Activated CD4-positive, alpha-beta memory T cell treated with anti-CD3 and anti-CD28 coated beads for 36 hours (primary cell): ENCODE measurements around the gene ITGAE. TPM values are rescaled to one million over a fixed set of nuclear protein-coding genes. Genes with fewer than 3 reads are reported as not detected.
A peak's percentile ranks its signal among the peaks of the same experiment; 100 is the strongest.

Source experiments
- CTCF ChIA-PET: fragments of 350-600 bp; sonication (Branson Sonifier 250); formaldehyde crosslinking; loops from one replicate; lab custom pipeline; 2021; ENCODE audit warnings: antibody characterized with exemption, inconsistent platforms; lab: Charles Lee
- POLR2A ChIA-PET: fragments of 350-600 bp; sonication (Branson Sonifier 250); formaldehyde crosslinking; loops from one replicate; lab custom pipeline; 2021; ENCODE audit warnings: antibody characterized with exemption; lab: Charles Lee
- DNase-seq: peaks from one replicate; pipeline ENCODE4 v3.0.0-alpha.2; 2020
- H3K27ac Mint-ChIP-seq: one replicate; pipeline ENCODE4 v1.8.0; 2021; ENCODE audit warnings: mixed read lengths
- H3K27me3 Mint-ChIP-seq: one replicate; pipeline ENCODE4 v1.8.0; 2021; ENCODE audit warnings: mixed read lengths
- H3K36me3 Mint-ChIP-seq: one replicate; pipeline ENCODE4 v1.8.0; 2021; ENCODE audit warnings: mixed read lengths
- H3K4me1 Mint-ChIP-seq: one replicate; pipeline ENCODE4 v1.8.0; 2021; ENCODE audit warnings: low read depth, mixed read lengths
- H3K4me3 Mint-ChIP-seq: one replicate; pipeline ENCODE4 v1.8.0; 2021; ENCODE audit warnings: mild to moderate bottlenecking, mixed read lengths
- H3K9me3 Mint-ChIP-seq: one replicate; pipeline ENCODE4 v1.8.0; 2021; ENCODE audit warnings: mixed read lengths
- intact Hi-C: fragments of 100-400 bp; cut with micrococcal nuclease; formaldehyde crosslinking; loops from one replicate; pipeline ENCODE4 v1.15.1; 2023
- total RNA-seq, 2 experiments: library from RNA; stranded (reverse); gene quantifications; one replicate each; pipeline ENCODE4 v1.2.3, GENCODE V29; 2021

The ITGAE gene
- total RNA-seq, 2 experiments from 2014 or later = 32.8 to 34.4 TPM

DNA sequence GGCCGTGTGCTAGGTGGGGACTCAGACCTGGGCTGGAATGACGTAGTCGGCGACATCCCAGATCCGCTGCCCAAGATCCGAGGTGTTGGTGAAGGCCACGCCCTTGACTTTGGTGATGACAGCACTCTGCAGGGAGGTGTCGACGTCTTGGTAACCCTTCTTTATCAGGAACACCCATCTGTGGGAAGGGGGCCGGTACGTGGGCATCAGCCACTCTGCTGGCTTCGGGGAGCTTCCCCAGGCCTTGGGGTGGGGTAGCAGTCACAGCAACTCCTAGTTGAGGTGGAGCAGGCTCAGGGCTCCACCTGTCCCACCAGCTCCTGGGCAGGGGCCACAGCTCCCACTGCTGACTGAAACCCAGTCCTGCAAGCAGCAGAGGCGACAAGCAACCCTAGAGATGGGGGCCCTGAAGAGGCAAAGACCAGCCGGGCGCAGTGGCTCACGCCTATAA lies 109.3 kb downstream of the ITGAE start:
- no peak overlapping the region for H3K27ac Mint-ChIP-seq
- ChIA-PET CTCF (interaction anchor here (0.7 kb wide), 1 partner anchor 89 kb away, joined by 3 read pairs; no protein-coding TSS in a partner anchor), POLR2A (no interaction called here)
- H3K9me3 Mint-ChIP-seq = no peaks in the 10 kb centered on the region
- H3K4me3 Mint-ChIP-seq = no peak overlapping the region
- H3K27me3 Mint-ChIP-seq = no peaks in the 10 kb centered on the region
- H3K36me3 Mint-ChIP-seq = peaks cover 9% of the 10 kb centered on the region
- no peak for DNase-seq
- intact Hi-C loops = no loop called here
- H3K4me1 Mint-ChIP-seq = peaks cover 19% of the 10 kb centered on the region

DNA sequence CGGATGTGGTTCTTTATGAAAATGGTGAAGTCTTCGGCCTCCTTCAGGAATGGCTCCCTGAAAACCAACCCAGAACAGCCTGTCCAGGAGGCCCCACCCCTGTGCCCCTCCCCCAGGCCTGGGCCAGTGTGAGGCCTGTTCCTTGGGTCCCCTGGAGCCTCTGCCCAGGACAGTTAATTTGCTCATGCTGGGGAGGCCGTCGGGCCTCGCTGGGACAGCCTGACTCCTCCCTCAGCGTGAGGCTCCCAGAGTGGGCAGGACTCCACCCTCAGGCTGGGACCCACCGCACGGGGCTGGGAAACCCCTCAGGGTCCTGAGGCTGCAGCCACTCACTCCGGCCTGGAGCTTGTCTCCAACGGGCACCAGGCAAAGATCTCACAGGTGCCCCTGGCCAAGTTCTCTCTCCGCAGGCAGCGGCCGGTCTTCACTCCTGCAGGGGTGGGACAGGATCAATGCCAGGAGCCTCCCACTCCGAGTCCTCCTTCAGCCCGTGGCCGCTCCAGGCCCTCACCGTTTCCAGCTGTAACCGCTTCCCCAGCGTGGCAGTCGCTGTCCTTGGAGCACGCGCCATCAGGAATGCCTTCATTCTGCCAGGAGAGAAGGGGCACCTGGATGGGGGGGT lies 110.8 kb downstream of the ITGAE start:
- Mint-ChIP-seq H3K27ac (no peak overlapping the region), H3K4me1 (peaks cover 17% of the 10 kb centered on the region), H3K9me3 (no peaks in the 10 kb centered on the region), H3K36me3 (peaks cover 9% of the 10 kb centered on the region), H3K27me3 (no peaks in the 10 kb centered on the region), H3K4me3 (no peak overlapping the region)
- intact Hi-C loops = no loop called here
- DNase-seq = no peak
- CTCF ChIA-PET = no interaction called here
- POLR2A ChIA-PET = no interaction called here

DNA sequence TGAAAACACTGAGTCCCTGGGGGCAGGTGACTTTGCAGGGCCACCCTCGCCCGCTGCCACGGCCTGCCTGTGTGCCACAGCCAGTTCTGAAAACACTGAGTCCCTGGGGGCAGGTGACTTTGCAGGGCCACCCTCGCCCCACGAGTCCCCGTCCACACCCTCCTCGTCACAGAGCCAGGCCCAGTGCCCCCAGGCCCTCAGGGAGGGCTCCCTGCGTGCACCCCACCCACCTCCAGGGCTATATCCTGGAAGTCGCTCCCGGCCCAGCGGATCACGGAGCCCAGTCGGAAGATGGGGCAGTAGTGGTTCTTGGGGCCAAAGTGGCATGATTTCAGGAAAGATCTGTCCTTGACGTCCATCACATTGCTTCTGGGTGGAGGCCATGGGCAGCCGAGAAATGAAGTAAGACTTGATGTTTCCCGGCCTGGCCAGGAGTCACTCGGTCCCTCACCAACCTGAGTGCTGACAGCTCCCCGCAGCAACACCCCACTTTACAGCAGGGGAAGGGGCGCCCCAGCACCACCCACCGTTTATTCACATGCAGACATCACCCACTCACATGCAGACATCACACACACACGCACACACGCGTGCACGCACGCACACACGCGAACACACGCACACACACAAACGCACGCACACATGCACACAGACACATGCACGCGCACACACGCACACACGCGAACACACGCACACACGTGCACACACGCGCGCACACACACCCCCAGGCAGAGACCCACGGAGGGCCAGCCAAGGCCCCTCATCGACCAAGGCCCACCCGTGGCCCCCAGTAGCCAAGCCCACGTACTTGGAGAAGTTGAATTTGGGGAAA lies 111.5 kb downstream of the ITGAE start:
- Mint-ChIP-seq H3K4me3 (no peak overlapping the region), H3K27ac (no peak overlapping the region), H3K4me1 (peaks cover 12% of the 10 kb centered on the region), H3K9me3 (no peaks in the 10 kb centered on the region), H3K36me3 (peaks cover 9% of the 10 kb centered on the region), H3K27me3 (no peaks in the 10 kb centered on the region)
- POLR2A ChIA-PET = no interaction called here
- intact Hi-C loops = no loop called here
- CTCF ChIA-PET = no interaction called here
- DNase-seq = no peak

DNA sequence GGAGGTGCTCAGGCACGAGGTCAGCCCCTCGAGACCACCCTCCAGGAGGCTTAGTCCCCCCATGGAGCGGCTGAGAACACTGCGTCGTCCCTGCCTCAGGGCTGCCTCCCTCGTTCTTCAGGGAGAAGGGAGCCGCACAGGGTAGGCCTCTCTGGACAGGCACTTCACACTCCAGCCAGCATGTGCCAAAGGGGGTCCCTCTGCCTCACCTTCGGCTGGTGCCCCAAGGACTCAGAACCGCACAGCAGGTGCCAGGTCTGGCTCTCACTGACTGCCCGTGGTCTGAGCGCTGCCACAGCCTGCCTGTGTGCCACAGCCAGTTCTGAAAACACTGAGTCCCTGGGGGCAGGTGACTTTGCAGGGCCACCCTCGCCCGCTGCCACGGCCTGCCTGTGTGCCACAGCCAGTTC lies 112.1 kb downstream of the ITGAE start:
- Mint-ChIP-seq H3K4me1 (peaks cover 7% of the 10 kb centered on the region), H3K27ac (no peak overlapping the region), H3K27me3 (no peaks in the 10 kb centered on the region), H3K4me3 (no peak overlapping the region), H3K36me3 (peaks cover 9% of the 10 kb centered on the region), H3K9me3 (no peaks in the 10 kb centered on the region)
- intact Hi-C loops = no loop called here
- CTCF ChIA-PET = no interaction called here
- DNase-seq = no peak
- POLR2A ChIA-PET = no interaction called here

DNA sequence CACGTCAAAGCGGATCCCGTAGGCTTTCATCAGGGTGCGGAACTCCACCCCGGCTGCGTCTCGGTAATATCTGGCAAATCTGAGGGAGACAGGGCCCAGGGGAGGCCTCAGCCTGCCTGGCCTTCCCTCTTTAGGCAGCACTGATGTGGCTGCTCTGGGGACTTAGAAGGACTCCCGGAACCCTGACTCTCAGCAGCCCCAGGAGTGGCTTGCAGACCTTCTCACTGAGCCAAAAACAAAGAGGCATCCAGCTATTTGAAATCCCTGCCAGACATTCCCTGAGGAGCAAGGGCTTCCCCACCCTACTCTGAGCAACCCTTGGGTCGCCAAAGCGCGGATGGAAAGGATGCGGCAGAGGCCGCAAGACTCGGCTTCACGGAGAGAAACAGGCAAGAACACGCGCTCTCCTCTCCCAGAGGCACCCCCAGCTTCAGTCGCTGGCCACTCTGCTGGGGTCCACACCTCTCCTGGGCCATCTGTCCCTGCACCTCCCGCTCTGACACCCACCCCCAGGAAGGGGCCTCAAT lies 112.9 kb downstream of the ITGAE start:
- CTCF ChIA-PET = no interaction called here
- H3K9me3 Mint-ChIP-seq = no peaks in the 10 kb centered on the region
- H3K4me3 Mint-ChIP-seq = no peak overlapping the region
- H3K36me3 Mint-ChIP-seq = peaks cover 9% of the 10 kb centered on the region
- H3K4me1 Mint-ChIP-seq = peaks cover 6% of the 10 kb centered on the region
- no peak for DNase-seq
- POLR2A ChIA-PET = no interaction called here
- no peak overlapping the region for H3K27ac Mint-ChIP-seq
- intact Hi-C loops = no loop called here
- no peaks in the 10 kb centered on the region for H3K27me3 Mint-ChIP-seq

DNA sequence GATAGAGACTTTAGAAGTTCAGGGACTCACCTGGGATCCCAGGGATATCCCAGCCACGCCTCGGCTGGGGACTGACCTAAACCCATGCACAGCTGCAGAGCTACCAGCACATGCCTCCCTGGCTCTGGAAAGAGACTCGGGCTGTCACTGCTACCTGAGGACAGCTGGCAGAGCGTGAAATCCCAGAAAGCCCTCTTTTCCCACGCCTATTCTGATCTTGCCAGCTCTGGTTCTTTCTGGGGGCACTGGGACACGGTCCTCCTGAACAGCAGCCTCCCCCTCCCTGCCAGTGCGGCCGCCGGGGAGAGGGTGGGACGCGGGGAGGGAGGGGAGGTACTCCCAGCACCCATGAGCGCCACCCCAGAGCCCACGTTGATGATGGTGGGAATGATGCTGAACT lies 115.8 kb downstream of the ITGAE start:
- intact Hi-C loops = no loop called here
- POLR2A ChIA-PET = no interaction called here
- H3K27me3 Mint-ChIP-seq = no peaks in the 10 kb centered on the region

DNA sequence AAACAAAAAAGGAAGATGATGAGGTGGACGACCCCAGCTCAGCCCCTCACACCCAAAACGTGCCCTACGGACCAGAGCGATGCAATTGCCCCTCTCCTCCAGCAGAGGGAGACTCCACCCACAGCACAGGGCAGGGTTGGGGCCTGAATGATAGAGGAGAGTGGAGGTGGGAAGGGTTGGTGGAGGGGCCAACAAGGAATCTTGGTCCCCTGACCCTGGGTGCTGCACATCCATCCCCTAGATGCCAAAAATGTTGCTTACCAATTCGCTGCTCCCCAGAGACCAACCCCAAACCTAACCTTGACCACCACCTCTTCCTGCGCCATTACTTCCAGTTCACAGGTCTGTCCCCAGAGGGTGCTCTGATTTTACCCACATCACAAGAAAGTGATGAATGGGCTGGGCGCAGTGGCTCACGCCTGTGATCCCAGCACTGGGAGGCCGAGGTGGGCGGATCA lies 117.9 kb downstream of the ITGAE start:
- Mint-ChIP-seq H3K4me3 (no peak overlapping the region), H3K27ac (no peak overlapping the region), H3K9me3 (no peaks in the 10 kb centered on the region), H3K36me3 (no peaks in the 10 kb centered on the region), H3K27me3 (no peaks in the 10 kb centered on the region), H3K4me1 (peaks cover 17% of the 10 kb centered on the region)
- ChIA-PET CTCF (interaction anchor here (0.6 to 3.0 kb wide), 29 partner anchors 9 to 344 kb away, joined by 3 to 37 read pairs (median 4); partner anchors contain the start of genes EMC6, HASPIN, NCBP3 and P2RX5), POLR2A (no interaction called here)
- DNase-seq = peak; percentile 73
- intact Hi-C loops = loop anchor here (2.0 to 5.0 kb wide), 3 partner anchors 38 to 144 kb away; no protein-coding TSS in a partner anchor

More for the DNA sequence above, 115.8 kb downstream of the ITGAE start:
- no peaks in the 10 kb centered on the region for H3K9me3 Mint-ChIP-seq
- no peak for DNase-seq
- H3K4me1 Mint-ChIP-seq = peaks cover 17% of the 10 kb centered on the region
- no peak overlapping the region for H3K4me3 Mint-ChIP-seq
- CTCF ChIA-PET = interaction anchor here (0.7 to 1.0 kb wide), 2 partner anchors 50 to 143 kb away, joined by 3 read pairs; no protein-coding TSS in a partner anchor
- H3K27ac Mint-ChIP-seq = no peak overlapping the region
- H3K36me3 Mint-ChIP-seq = peaks cover 3% of the 10 kb centered on the region

DNA sequence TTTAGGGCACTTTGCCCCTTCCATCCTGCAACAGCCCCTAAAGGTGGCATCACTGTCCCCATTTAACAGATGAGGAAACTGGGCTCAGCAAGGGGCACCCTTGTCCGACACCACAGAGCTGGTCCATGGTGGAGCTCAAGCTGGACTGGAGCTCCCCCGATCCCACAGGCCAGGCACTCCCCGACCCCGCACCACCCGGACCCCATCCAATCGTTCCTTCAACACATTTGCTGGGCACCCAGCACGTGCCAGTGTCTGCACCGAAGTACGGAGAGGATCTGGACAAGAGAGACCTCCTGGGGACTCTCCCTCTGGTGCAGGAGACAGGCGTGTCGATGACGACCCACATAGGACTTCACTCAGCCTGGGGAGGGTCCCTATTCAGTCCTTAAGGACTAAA lies 119.0 kb downstream of the ITGAE start:
- ChIA-PET POLR2A (no interaction called here), CTCF (interaction anchor here (0.6 to 3.0 kb wide), 21 partner anchors 10 to 662 kb away, joined by 3 to 37 read pairs (median 4); partner anchors contain the start of genes EMC6, HASPIN, P2RX5 and TAX1BP3)
- no peaks in the 10 kb centered on the region for H3K9me3 Mint-ChIP-seq
- no peak overlapping the region for H3K27ac Mint-ChIP-seq
- peaks cover 17% of the 10 kb centered on the region for H3K4me1 Mint-ChIP-seq
- H3K36me3 Mint-ChIP-seq = no peaks in the 10 kb centered on the region
- H3K27me3 Mint-ChIP-seq = no peaks in the 10 kb centered on the region
- intact Hi-C loops = loop anchor here (2.0 to 5.0 kb wide), 3 partner anchors 39 to 145 kb away; no protein-coding TSS in a partner anchor
- H3K4me3 Mint-ChIP-seq = no peak overlapping the region
- DNase-seq = no peak

DNA sequence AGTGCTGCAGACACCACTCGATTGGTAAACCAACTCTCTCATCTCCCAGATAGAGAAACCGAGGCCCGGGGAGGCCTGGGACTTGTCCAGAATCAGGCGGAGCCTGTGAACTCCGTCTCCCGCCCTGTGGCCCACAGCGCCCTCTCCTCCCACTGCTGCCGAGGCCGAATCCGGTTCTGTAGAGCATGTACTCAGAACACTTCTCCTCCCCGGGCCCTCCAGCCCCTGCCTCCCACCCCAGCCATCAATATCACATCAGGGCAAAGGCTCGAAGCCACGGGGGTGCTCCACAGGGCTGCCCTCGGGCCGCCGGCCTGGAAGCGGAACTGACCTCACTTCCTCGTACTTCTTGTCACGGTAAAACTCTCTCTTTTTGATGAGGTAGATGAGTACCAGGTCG lies 119.4 kb downstream of the ITGAE start:
- Mint-ChIP-seq H3K4me1 (peaks cover 17% of the 10 kb centered on the region), H3K27ac (no peak overlapping the region), H3K27me3 (no peaks in the 10 kb centered on the region), H3K9me3 (no peaks in the 10 kb centered on the region), H3K4me3 (no peak overlapping the region), H3K36me3 (no peaks in the 10 kb centered on the region)
- POLR2A ChIA-PET = no interaction called here
- DNase-seq = no peak
- intact Hi-C loops = loop anchor here (5.0 kb wide), 1 partner anchor 56 kb away; no protein-coding TSS in a partner anchor
- CTCF ChIA-PET = interaction anchor here (0.6 to 3.0 kb wide), 5 partner anchors 10 to 56 kb away, joined by 3 to 37 read pairs (median 9); no protein-coding TSS in a partner anchor

DNA sequence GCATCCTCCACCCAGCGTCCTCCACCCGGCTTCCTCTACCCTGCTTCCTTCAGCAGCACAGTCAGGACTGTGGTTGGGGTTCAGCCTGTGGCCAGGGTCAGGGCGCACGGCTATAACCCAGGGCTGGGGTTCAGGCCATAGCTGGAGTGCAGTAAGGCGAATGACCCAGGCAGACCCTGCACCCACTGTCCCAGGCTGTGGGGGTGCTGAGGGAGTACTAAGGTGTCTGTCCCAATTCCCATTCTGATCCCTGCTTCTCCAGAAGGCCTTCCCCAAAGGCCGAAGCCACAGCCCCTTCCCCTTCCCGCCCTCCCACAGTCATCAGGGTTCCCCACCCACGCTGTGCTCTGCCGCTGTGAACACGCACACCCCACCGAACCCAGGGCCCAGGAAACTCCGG lies 119.9 kb downstream of the ITGAE start:
- intact Hi-C loops = loop anchor here (5.0 kb wide), 1 partner anchor 56 kb away; no protein-coding TSS in a partner anchor
- H3K4me1 Mint-ChIP-seq = peaks cover 17% of the 10 kb centered on the region
- H3K4me3 Mint-ChIP-seq = no peak overlapping the region

DNA sequence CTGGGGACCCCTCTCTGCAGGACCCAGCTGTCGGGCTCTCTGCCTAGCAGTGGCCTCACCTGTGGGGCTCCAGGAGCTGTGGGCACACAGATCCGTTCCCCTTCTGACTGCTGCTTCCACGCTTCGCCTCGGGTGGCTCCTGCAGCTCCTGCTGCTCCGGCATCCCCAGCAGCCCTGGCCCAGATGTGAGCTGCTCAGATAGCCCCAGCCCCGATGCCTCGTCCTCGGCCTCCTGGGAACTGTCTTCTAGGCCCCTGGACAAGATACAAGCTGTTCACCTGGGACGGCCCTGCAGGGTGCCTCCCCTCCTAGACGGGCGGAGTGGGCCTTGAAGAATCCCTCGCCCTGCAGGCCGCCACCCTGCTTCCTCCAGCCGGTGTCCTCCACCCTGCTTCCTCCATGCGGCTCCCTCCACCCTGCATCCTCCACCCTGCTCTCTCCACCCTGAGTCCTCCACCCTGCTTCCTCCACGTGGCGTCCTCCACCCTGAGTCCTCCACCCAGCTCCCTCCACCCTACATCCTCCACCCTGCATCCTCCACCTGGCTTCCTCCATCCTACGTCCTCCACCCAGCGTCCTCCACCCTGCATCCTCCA lies 121.4 kb downstream of the ITGAE start:
- CTCF ChIA-PET = interaction anchor here (0.7 to 0.9 kb wide), 2 partner anchors 39 to 57 kb away, joined by 3 read pairs; no protein-coding TSS in a partner anchor
- intact Hi-C loops = loop anchor here (5.0 kb wide), 1 partner anchor 58 kb away; no protein-coding TSS in a partner anchor
- no peak overlapping the region for H3K27ac Mint-ChIP-seq
- no peaks in the 10 kb centered on the region for H3K9me3 Mint-ChIP-seq
- POLR2A ChIA-PET = no interaction called here
- no peaks in the 10 kb centered on the region for H3K36me3 Mint-ChIP-seq
- peaks cover 17% of the 10 kb centered on the region for H3K4me1 Mint-ChIP-seq
- no peak overlapping the region for H3K4me3 Mint-ChIP-seq
- H3K27me3 Mint-ChIP-seq = no peaks in the 10 kb centered on the region
- DNase-seq = no peak

More for the DNA sequence above, 119.9 kb downstream of the ITGAE start:
- DNase-seq = no peak
- Mint-ChIP-seq H3K27me3 (no peaks in the 10 kb centered on the region), H3K27ac (no peak overlapping the region), H3K9me3 (no peaks in the 10 kb centered on the region), H3K36me3 (no peaks in the 10 kb centered on the region)
- CTCF ChIA-PET = interaction anchor here (0.6 kb wide), 1 partner anchor 45 kb away, joined by 3 read pairs; no protein-coding TSS in a partner anchor
- POLR2A ChIA-PET = no interaction called here
